A549 treated with CORT108297 at 1 μM for 4 hours (cell line): Measurements from ENCODE around the gene OLFML1. TPM values are rescaled to one million over a fixed set of nuclear protein-coding genes. Genes with fewer than 3 reads are reported as not detected.

Experiments
- total RNA-seq: library from RNA; stranded (reverse); fragments of 200-300 nt; extraction: Qiagen RNA extraction; gene quantifications from 5 replicates; pipeline ENCODE4 v1.2.3, GENCODE V29; 2022

Gene OLFML1
- 0.03 TPM in 1 of 5 replicates, not detected in the others for total RNA-seq

DNA sequence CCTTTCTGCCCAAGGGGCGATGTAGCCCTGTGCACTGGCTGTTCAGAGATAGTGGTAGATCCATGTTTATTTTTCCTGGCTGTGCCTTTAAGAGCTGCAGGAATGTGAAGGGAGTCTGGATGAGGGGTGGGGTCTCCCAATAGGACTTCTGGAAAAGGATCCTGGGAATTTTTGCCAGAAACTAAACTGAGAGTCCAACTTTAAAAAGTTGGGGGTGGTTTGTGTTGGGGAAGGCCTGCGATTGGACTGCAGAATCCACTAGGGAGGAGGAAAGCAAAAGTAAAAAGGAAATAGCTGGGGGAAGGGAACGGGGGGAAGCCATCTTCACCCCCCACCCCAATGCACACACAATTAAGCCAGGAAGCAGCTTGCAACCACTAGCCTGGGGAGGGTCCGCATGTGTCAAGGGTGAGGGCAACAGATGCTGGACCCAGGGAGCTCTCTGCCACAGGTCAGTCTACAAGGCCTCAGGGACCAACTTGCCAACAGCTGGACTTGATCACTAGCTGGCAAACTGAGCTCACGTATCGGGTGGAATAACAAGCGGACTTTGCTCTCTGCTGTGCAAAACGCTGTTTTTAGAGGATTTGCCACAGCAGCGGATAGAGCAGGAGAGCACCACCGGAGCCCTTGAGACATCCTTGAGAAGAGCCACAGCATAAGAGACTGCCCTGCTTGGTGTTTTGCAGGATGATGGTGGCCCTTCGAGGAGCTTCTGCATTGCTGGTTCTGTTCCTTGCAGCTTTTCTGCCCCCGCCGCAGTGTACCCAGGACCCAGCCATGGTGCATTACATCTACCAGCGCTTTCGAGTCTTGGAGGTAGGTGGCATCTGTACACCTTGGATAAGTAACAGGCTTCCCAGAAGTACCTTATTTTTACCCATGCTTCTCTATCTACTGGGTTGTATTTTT, at the start of gene OLFML1:
Gene OLFML1 (plus strand): TSS at position 321 of the 912 bp plus-strand sequence. CDS start 370 bp downstream, at position 691.

DNA sequence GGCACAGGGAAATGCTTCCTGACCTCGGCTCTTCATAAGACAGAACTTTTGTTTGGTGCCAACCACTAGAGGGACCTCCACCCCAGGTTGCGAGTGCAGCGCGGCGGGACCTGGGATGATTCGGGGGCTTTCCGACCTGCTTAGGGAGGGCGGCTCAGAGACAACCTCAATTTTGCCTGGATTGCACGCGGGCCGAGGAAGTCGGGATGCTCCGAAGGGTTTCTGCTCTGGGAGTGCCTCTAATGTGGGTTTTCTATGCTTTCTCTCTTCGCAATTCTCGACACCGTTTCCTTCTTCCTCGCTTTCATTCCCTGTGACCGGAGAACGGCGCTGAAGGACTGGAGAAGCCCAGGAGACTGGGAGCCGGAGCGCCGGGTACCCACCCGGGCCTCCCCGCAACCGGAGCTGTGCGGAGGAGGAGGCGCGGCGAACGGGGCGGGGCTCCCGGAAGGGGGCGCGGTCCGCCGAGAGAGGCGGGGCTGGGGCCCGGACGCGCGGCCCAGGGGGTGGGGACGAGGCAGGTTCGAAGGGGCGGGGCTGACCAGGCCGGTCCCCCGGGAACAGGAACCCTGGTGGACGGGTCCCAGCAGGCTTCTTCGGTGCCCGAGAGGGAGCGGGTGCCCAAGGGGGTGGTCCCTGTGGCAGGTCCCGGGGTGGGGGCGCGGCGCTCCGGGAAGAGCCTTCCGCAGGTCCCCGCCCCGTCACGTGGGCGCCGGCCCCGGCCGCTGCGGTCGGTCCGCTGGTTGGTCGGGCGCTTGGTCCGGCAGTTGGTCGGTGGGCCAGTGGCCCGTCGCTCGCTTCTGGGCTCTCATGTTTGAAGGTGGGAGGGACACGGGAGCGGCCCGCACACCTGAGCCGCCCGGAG, 28.2 kb downstream of the OLFML1 start, which contains the start of gene PPFIBP2:
Gene PPFIBP2 (plus strand): TSS at position 766 of the 865 bp plus-strand sequence. CDS start 35,477 bp downstream, outside the sequence.

Other genes starting within 250 kb of the OLFML1 start
- 0.14 to 0.29 TPM (median 0.18 TPM) in 5 replicates for gene SYT9, start 233.6 kb upstream of the OLFML1 start, total RNA-seq
- 12.9 to 14.6 TPM (median 13.5 TPM) in 5 replicates for gene PPFIBP2, start 28.5 kb downstream of the OLFML1 start, total RNA-seq
- gene CYB5R2, start 188.0 kb downstream of the OLFML1 start, total RNA-seq, result 3.9 to 5.5 TPM (median 4.1 TPM) in 5 replicates
- gene OVCH2, start 221.0 kb downstream of the OLFML1 start, total RNA-seq, result not detected in 5 replicates